ENCODE measurements around the gene USP15. TPM values are rescaled to one million over a fixed set of nuclear protein-coding genes. Genes with fewer than 3 reads are reported as not detected.

The USP15 gene
- total RNA-seq, 1 donor from 2014 or later, result 58.0 TPM

DNA sequence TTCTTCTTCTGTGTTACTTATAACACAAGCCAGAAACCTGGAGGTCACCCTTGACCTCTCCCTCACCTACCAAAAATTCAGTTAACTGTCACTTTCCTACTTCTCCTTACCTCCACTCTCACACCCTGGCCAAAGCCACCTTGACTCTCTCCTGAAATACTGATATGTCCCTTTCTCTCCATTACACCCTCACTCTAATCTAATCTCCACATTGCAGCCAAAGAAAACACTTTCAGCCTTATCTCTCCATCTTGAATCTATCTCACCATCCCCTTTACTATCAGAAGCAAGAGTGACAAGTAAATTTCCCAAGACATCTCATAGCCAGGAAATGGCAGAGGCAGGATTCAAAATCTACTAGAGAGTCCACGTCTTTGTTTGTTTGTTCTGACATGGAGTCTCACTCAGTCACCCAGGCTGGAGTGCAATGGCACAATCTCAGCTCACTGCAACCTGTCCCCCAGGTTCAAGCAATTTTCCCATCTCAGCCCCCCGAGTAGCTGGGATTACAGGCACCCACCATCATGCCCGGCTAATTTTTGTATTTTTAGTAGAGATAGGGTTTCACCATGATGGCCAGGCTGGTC is 28.0 kb upstream of the USP15 start:
- intact Hi-C loops (cut with micrococcal nuclease), result no loop called here
- no peak overlapping the region for H3K27ac ChIP-seq (replicated peaks)
- H3K9me3 ChIP-seq (replicated peaks), result peaks cover 11% of the 10 kb centered on the region
- TF ChIP-seq, protein P1, sequence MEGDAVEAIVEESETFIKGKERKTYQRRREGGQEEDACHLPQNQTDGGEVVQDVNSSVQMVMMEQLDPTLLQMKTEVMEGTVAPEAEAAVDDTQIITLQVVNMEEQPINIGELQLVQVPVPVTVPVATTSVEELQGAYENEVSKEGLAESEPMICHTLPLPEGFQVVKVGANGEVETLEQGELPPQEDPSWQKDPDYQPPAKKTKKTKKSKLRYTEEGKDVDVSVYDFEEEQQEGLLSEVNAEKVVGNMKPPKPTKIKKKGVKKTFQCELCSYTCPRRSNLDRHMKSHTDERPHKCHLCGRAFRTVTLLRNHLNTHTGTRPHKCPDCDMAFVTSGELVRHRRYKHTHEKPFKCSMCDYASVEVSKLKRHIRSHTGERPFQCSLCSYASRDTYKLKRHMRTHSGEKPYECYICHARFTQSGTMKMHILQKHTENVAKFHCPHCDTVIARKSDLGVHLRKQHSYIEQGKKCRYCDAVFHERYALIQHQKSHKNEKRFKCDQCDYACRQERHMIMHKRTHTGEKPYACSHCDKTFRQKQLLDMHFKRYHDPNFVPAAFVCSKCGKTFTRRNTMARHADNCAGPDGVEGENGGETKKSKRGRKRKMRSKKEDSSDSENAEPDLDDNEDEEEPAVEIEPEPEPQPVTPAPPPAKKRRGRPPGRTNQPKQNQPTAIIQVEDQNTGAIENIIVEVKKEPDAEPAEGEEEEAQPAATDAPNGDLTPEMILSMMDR (IDR thresholded peaks at IDR 0.05; ENCODE audit: borderline replicate concordance), result no peak
- no peaks in the 10 kb centered on the region for H3K36me3 ChIP-seq
- no peak overlapping the region for H3K4me3 ChIP-seq
- H3K4me1 ChIP-seq, result no peaks in the 10 kb centered on the region
- DNase-seq, result no peak
- H3K27me3 ChIP-seq (ENCODE audit: low read depth), result no peaks in the 10 kb centered on the region

DNA sequence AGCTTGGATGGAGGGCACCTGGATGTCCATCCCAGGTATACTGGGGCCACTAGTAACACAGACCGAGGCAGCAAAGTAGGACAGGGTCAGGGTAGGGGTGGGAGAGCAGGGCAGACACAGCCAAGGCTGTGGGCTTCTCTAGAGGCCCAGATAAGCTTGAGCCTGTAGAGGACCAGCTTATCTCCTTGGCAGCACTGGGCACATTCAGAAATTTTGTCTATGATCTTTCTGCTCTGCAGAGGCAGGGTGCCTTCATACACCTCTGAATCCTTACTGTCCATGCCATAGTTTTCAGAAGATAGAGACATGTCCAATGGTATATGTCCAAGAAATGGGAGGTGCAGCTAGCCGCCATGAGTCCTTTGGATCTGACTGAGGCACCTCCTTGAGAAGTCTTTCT is 26.4 kb upstream of the USP15 start:
- Histone ChIP-seq H3K27ac (replicated peaks) (no peak overlapping the region), H3K9me3 (replicated peaks) (peaks cover 19% of the 10 kb centered on the region), H3K4me3 (no peak overlapping the region), H3K27me3 (ENCODE audit: low read depth) (no peaks in the 10 kb centered on the region), H3K4me1 (no peaks in the 10 kb centered on the region), H3K36me3 (no peaks in the 10 kb centered on the region)
- TF ChIP-seq, protein P1 (IDR thresholded peaks at IDR 0.05; ENCODE audit: borderline replicate concordance), result no peak
- no peak for DNase-seq
- intact Hi-C loops (cut with micrococcal nuclease), result no loop called here

DNA sequence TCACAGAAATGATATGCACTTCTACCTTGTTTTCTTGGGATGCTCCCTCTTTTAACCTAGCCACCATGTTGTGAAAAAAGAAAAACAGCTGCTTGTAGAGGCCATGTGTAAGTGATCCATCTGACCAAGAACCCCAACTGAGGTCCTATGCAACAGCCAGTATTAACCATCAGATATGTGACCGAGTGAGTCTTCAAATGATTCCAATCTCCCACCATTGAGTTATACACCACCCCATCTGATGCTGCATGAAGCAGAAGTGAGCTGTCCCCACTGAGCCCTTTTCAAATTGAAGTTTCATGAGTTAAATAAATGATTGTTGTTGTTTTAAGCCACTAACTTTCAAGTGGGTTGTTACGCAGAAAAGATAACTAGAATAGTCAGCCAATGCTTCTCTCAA is 20.6 kb upstream of the USP15 start:
- H3K9me3 ChIP-seq (replicated peaks), result peaks cover 19% of the 10 kb centered on the region
- H3K4me1 ChIP-seq, result no peaks in the 10 kb centered on the region
- TF ChIP-seq, protein P1 (IDR thresholded peaks at IDR 0.05; ENCODE audit: borderline replicate concordance), result no peak
- H3K4me3 ChIP-seq, result no peak overlapping the region
- no peaks in the 10 kb centered on the region for H3K36me3 ChIP-seq
- no peak for DNase-seq
- no peaks in the 10 kb centered on the region for H3K27me3 ChIP-seq (ENCODE audit: low read depth)
- no peak overlapping the region for H3K27ac ChIP-seq (replicated peaks)
- intact Hi-C loops (cut with micrococcal nuclease), result no loop called here

DNA sequence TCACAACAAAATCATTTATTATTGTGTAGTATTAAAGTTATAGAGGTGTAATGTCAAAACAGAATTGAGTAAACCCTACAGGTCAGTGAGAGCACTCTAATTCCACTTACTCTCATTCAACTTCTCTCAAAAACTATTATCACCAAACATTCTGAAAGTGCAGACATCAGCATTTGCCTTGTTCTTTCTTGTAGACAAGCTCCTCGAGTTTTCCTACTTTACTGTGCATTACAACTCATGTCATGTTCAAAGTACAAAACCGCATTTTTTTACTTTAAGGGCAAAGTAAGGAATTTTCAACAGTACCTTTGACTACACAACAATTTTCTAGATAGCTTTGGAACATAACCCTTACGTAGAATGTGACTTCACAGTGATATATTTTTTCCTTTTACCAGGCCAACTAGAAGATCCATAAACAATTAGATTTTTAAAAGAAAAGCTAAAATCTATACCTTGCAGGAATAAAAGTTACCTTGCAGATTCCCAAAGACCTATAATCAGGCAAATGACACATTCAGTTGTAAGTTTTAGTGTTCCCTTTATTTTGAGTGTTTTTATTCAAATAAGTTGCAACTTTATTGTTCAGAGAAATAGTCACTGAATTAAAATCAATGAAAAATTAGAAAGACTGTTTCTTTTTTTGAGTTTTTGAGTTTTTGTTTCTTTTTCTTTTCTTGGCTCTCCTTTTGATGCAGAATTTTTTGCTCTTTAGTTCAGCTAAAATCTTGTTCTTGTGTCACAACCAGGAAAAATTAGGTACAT is 12.7 kb upstream of the USP15 start:
- Histone ChIP-seq H3K9me3 (replicated peaks) (no peaks in the 10 kb centered on the region), H3K4me1 (no peaks in the 10 kb centered on the region), H3K4me3 (no peak overlapping the region), H3K27ac (replicated peaks) (no peak overlapping the region), H3K36me3 (no peaks in the 10 kb centered on the region), H3K27me3 (ENCODE audit: low read depth) (no peaks in the 10 kb centered on the region)
- intact Hi-C loops (cut with micrococcal nuclease), result no loop called here
- TF ChIP-seq, protein P1 (IDR thresholded peaks at IDR 0.05; ENCODE audit: borderline replicate concordance), result no peak
- DNase-seq, result no peak

DNA sequence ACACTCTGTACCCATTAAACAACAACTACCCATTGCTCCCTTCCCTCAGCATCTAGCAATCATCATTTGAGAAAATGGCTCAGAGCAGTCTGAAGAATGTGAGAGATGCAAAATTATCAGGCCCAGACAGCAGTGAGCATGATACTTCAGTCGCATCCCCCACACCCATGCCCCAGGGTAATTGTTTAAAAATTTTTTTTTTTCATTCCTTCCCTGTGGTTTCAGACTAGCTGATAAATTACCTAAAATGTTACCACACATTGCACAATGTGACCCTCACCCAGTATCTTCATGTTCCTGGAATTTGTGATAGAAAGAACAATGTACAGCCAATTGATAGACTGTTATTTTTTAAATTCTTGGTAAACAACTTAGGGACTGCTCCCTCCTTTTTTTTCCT is 11.3 kb upstream of the USP15 start:
- Histone ChIP-seq H3K27ac (replicated peaks) (no peak overlapping the region), H3K4me3 (no peak overlapping the region), H3K9me3 (replicated peaks) (no peaks in the 10 kb centered on the region), H3K4me1 (no peaks in the 10 kb centered on the region), H3K36me3 (no peaks in the 10 kb centered on the region), H3K27me3 (ENCODE audit: low read depth) (no peaks in the 10 kb centered on the region)
- intact Hi-C loops (cut with micrococcal nuclease), result no loop called here
- TF ChIP-seq, protein P1 (IDR thresholded peaks at IDR 0.05; ENCODE audit: borderline replicate concordance), result no peak
- no peak for DNase-seq

Data from left ventricle myocardium inferior (tissue), 1 donor.